Stimulated activated CD4-positive, alpha-beta T cell treated with anti-CD3 and anti-CD28 coated beads, Interleukin-12 subunit alpha, Interleukin-12 subunit beta, amount 100 ng/mL, for 48 hours (primary cell): ENCODE data around the gene RPL37A.

Experiments
- DNase-seq, 3 donors: peaks; one replicate each; pipeline ENCODE4 v3.0.0-alpha.2; 2020; ENCODE audit warnings: low read depth in 2 of 3, low spot score in 1 of 3

Gene RPL37A

DNA sequence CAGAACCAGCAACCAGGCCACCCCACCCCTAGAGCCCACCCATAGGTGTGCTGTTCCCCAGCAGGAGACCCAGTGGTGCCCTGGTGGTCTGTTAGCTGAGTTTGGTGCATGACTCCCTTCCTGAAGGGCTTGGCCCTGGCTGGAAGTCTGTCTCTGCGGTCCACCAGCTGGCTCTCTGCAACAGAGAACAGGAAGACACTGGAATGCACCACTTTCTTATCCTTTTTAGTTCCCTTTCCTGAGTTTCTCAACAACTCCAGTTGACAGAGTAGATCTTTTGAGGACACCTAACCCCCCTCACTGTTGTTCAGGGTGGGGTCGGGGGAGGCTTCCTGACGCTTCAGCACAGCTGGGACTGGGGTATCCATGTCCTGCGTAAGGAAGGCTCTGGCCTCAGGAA is 11.9 kb upstream of the RPL37A start:
- no peak for DNase-seq

DNA sequence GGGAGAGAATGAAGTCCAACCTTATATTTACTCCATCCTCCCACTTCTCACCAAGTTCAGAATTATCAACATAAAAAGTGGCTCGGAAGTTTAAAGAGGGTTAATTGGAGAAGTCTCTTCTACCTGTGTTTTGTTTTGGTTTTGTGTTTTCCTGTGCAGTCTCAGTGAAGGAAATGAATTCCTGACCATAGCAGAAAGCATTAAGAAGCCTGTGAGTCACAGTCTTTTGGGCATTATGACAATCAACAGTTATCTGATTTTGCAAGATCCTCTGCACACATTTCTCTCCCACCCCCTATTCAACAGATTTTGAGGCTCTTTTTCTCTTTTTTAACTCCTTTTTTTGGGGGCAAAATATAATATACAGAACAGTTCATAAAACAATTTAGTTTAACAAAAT is 8.6 kb upstream of the RPL37A start:
- no peak for DNase-seq

- no peak for DNase-seq
Observed at GRCh38 chr2:216491793-216492596, 6.6 kb upstream of the RPL37A start.

DNA sequence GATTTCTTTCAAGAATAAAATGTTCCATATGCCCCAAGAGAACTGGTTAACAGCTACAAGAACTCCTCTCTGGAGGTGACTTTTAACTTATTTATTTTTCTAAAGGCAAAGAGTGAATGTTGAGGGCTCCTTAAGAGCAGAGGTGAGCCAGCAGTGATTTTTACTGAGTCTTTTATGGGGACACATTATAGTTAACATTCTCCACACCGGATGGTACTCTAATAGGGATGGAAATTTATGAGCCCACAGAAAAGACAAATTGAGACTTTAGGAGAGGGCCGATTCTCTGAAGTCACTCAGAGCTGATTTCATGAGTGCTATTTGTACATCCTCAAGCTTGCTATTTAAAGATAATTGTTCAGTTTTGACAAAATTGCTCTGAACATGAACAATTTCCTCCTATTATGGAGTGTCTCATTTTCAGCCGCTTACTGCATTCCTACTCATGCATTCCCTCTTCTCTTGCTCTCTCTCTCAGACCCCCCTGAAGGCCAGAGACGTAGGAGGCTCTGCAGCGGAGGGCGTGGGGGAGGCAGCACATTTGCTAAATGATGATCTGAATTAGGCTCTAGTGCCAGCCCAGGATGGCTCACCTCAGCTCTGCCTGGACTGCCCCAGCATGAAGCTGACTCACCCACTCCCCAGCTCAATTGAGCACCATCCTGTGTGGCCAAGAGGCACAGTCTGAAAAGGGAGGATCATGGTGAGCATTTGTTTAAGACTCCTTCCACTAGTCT is 5.9 kb upstream of the RPL37A start:
- DNase-seq = no peak

- DNase-seq = no peak
Observed at GRCh38 chr2:216493334-216493685, 5.3 kb upstream of the RPL37A start.

- no peak for DNase-seq
Observed at GRCh38 chr2:216495656-216496055, 3.0 kb upstream of the RPL37A start.

DNA sequence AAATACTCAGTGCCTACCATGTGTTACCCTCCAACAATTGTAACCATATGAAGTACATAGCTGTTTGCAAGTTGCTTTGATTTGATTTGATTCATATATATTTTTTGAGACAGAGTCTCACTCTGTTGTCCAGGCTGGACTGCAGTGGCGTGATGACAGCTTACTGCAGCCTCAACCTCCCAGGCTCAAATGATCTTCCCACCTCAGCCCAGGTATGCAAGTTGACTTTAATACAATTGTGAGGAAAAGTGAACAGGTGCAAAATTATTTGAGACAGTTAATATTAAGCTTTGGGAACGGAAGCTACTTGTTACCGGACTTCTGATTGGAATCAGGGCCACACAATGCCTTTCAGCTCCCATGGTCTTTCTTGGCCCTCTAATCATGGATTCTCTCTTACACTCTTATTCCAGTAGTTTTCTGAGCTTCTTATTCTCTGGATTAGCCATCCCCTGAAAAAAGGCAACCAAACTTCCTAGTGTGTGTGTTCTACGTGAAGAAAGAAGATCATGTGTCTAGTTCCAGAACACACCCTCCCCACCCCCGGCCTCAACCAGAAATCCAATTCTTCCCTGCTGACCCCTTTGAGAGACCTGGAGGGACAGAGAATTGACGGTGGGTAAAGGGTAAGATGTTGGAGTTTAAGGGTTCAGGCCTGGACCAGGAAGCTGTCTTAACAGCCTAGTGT is 1.1 kb upstream of the RPL37A start:
- DNase-seq = no peak

DNA sequence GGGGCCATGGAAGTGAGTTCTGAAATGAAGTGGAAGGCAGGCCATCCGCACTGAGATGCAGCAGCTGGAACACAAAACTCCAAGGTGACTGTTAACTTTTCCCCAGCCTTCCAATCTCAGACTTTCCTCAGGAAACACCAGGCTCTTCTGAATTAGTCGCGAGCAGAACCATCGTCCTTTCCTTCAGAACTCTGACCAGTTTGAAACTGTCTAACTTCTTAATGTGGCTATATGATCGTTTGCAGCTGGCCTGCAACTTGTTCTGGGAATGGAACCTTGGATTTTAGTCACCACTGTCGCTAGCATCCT is 620 bp upstream of the RPL37A start:
- no peak for DNase-seq

GRCh38 chr2:216499641-216500218 is 1.1 kb downstream of the RPL37A start:
- no peak for DNase-seq

GRCh38 chr2:216500572-216500971 is 1.9 kb downstream of the RPL37A start:
- no peak for DNase-seq

GRCh38 chr2:216501854-216502253 is 3.2 kb downstream of the RPL37A start:
- no peak for DNase-seq

GRCh38 chr2:216502381-216503158 is 3.9 kb downstream of the RPL37A start:
- DNase-seq = no peak

- no peak for DNase-seq
Observed at GRCh38 chr2:216503159-216503629, 4.5 kb downstream of the RPL37A start.

DNA sequence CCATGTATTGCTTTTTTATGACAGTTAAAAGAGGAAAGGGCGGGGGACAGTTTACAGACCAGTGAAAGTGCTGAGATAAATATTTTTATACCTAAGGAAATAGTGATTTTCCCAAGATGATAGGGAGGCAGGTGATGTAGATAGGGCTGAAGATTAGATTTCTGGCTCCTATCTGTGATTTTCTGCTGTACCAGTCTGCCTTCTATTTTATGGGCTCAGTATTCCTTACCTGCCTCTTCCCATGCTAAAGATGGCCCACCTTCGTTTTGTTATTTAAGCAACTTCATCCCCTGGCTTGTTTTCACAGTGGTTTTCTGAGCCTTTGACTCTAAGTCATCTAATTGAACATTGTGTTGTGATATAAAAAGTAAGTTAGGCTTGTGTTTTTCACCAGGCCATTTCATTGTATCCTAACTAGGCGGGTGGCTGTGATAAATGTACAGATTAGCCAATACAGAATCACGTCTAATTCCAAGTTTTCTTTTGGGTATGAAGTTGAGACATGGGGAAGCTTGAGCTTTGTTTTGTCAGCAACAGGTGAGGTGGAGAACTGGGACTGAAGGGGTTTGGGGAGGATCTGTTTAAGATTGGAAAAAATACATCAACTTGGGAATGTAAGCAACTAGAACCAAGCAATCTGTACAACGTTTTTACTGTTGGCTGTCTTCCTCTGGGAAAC is 5.2 kb downstream of the RPL37A start:
- DNase-seq = no peak

DNA sequence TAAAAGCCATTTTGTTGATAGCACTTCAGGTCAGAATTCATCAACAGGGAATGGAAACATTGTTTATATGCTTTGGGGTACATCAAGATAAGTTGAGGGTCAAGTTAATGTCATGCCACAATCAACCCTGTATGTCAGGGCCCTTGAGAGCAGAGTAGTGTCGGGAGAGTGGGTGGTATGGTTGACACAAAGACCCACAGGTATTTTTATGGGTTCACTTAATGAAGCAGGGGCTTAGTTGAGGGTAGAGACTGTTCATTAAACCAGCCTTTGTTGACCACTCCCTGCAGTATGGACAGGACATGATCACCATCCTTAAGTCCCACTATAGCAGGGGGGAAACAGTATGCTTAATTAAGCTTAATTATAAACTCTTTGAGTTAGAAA is 5.7 kb downstream of the RPL37A start:
- no peak for DNase-seq

DNA sequence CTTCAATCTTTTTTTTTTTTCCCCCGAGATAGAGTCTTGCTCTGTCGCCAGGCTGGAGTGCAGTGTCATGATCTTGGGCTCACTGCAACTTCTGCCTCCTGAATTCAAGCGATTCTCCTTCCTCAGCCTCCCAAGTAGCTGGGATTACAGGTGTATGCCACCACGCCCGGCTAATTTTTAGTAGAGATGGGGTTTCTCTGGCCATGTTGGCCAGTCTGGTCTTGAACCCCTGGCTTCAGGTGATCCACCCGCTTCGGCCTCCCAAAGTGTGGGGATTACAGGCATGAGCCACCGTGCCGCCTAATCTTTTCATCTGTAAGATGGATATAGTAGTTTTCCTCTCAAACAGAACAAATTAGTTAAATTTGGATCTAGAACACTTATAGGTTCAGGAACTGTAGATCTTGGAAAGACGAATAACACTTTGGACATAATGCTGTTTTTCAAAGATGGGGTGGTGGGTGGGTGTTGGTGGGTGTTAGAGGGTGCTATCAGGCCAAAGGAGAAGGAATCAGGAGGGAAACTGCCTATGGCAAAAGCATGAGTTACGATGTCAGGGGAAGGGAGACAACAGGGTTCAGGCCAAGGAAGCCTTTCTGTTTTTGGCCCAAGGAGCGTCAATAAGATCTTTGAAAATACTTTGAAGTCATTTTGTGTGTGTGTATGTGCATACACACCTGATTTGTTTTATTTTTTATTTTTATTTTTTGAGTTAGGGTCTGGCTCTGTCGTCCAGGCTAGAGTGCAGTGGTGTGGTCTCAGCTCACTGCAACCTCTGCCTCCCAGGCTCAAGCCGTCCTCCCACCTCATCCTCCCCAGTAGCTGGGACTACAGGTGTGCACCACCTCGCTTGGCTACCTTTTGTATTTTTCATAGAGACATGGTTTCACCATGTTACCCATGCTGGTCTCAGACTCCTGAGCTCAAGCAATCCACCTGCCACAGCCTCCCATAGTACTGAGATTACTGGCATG is 6.8 kb downstream of the RPL37A start:
- no peak for DNase-seq

DNA sequence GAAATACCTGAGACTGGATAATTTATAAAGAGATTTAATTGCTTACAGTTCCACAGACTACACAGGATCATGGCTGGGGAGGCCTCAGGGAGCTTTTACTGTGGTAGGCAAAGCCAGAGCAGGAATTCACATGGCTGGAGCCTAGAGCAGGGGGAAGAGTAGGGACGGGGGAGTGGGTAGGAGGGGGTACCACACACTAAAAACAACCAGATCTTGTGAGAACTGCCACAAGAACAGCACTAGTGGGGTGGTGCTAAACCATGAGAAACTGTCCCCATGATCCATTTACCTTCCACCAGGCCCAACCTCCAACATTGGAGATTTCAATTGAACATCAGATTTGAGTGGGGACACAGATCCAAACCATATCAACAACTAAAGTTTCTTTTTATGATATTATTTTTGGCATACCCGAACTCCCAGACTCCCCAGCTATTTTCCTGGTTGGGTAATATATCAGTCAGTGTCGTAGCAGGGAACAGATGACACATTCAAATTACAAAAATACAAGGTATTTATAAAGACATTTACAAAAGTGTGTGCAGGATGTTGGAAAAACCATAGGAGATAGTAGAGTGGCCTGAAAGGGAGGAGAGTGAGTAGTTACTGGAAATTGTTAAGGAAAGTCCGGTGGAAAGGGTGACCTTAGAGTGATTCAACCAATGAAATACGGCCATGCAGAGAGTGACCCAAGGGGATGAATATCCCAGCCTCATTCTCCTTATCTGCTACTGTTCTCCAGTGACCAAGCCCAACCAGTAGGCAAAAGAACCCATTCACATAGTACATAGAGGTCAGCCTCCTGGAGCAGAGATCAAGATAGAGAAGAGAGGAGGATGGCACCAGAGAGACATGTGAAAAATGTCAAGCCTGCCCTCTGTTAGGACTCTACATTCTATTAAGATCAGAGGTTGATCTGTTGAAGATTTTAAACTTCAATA is 8.8 kb downstream of the RPL37A start:
- DNase-seq = no peak

- DNase-seq = no peak
Observed at GRCh38 chr2:216508229-216508628, 9.6 kb downstream of the RPL37A start.
